A549 (cell line): ENCODE measurements around the gene LPIN2. TPM values are rescaled to one million over a fixed set of nuclear protein-coding genes. Genes with fewer than 3 reads are reported as not detected.
A peak's percentile ranks its signal among the peaks of the same experiment; 100 is the strongest.
"Not testable (repeated sequence)": the region's sequence is repeated elsewhere in the genome, so short reads cannot be mapped to it uniquely, and the experiment has no call there.

Experiments
- ATAC-seq, 2 experiments: fragments of 200-7000 bp in 1 of 2; fragments of >200 bp in 1 of 2; cut with Nextera tagmentation in 1 of 2; cut with Tn5 transposase in 1 of 2; 3 replicates each; pipeline versions ENCODE4 v1.8.0 to v1.9.1; 2018 to 2020; ENCODE audit warnings: mild to moderate bottlenecking in 1 of 2, moderate library complexity in 1 of 2
- CTCF ChIA-PET: fragments of 300-600 bp; sonication (Branson Sonifier 250); formaldehyde crosslinking; extraction: SDS; loops from one replicate; lab custom pipeline; 2021; ENCODE audit warnings: antibody characterized with exemption, inconsistent platforms; lab: Yijun Ruan, JAX
- POLR2A ChIA-PET: fragments of 350-600 bp; formaldehyde crosslinking; extraction: SDS; loops from one replicate; lab custom pipeline; 2021; ENCODE audit warnings: antibody characterized with exemption, inconsistent platforms; lab: Yijun Ruan, JAX
- DNase-seq, 2 experiments: peaks; one replicate each; pipeline versions ENCODE4 v3.0.0 to v3.0.0-alpha.2; 2011 to 2016; ENCODE audit warnings: low read depth in 1 of 2, low spot score in 1 of 2
- FAIRE-seq: peaks from 2 replicates; lab custom pipeline; 2011; peaks lifted over from hg19 to GRCh38; lab: Jason Lieb, UNC
- H3K27ac ChIP-seq, 2 experiments: fragments of >200 bp; sonication (Bioruptor Twin); formaldehyde crosslinking; 3 replicates each; pipeline ENCODE4 v1.5.1; 2016 to 2017
- H3K4me1 ChIP-seq: fragments of >200 bp; sonication (Bioruptor Twin); formaldehyde crosslinking; 3 replicates; pipeline ENCODE4 v1.6.1; 2016
- H3K4me2 ChIP-seq: fragments of >200 bp; sonication (Bioruptor Twin); formaldehyde crosslinking; 3 replicates; pipeline ENCODE4 v1.6.1; 2016
- H3K4me3 ChIP-seq: fragments of >200 bp; sonication (Bioruptor Twin); formaldehyde crosslinking; 3 replicates; pipeline ENCODE4 v1.5.1; 2016
- H3K9me3 ChIP-seq: fragments of >200 bp; sonication (Bioruptor Twin); formaldehyde crosslinking; 3 replicates; pipeline ENCODE4 v1.6.1; 2016
- ATOH8 ChIP-seq: fragments of 250-450 bp; sonication (Bioruptor Pico); IDR thresholded peaks from 2 replicates; pipeline ENCODE4 v1.5.0; 2020; ENCODE audit warnings: low read depth, mild to moderate bottlenecking, moderate library complexity
- CHD4 ChIP-seq: fragments of 200-600 bp; sonication (generic); IDR thresholded peaks from 2 replicates; pipeline ENCODE4 v1.6.1; 2016; ENCODE audit warnings: antibody characterized with exemption, mild to moderate bottlenecking, borderline replicate concordance
- EHF ChIP-seq: fragments of 250-450 bp; sonication (Bioruptor Pico); IDR thresholded peaks from 2 replicates; pipeline ENCODE4 v1.5.0; 2020; ENCODE audit warnings: mild to moderate bottlenecking
- EHMT2 ChIP-seq: fragments of 200-600 bp; sonication (generic); IDR thresholded peaks from 2 replicates; pipeline ENCODE4 v1.6.1; 2016; ENCODE audit warnings: antibody characterized with exemption, low read depth, mild to moderate bottlenecking, moderate library complexity
- ELK1 ChIP-seq: fragments of 150-350 bp; IDR thresholded peaks from 2 replicates; pipeline ENCODE4 v1.6.1; 2014; ENCODE audit warnings: low read depth, mild to moderate bottlenecking, low read length
- FOSL2 ChIP-seq, 2 experiments: fragments of 450-650 bp in 1 of 2; fragments of >200 bp in 1 of 2; sonication (Bioruptor Twin) in 1 of 2; formaldehyde crosslinking; IDR thresholded peaks; 2 replicates each; pipeline versions ENCODE4 v1.5.0 to v1.6.1; 2016 to 2020; ENCODE audit warnings: mild to moderate bottlenecking in 1 of 2, moderate library complexity in 1 of 2
- HDAC2 ChIP-seq: fragments of 200-600 bp; sonication (generic); IDR thresholded peaks from 2 replicates; pipeline ENCODE4 v1.6.1; 2016
- HES2 ChIP-seq: fragments of >200 bp; sonication (Bioruptor Twin); formaldehyde crosslinking; IDR thresholded peaks from 2 replicates; pipeline ENCODE4 v1.6.1; 2016
- HEYL ChIP-seq: fragments of 250-450 bp; sonication (Bioruptor Pico); IDR thresholded peaks from 2 replicates; pipeline ENCODE4 v1.8.0; 2021; ENCODE audit warnings: mild to moderate bottlenecking, moderate library complexity
- HMGXB4 ChIP-seq: fragments of 250-450 bp; sonication (Bioruptor Pico); IDR thresholded peaks from 2 replicates; pipeline ENCODE4 v1.5.0; 2021; ENCODE audit warnings: mild to moderate bottlenecking, moderate library complexity, borderline replicate concordance
- HOXB13 ChIP-seq: fragments of 250-450 bp; sonication (Bioruptor Pico); IDR thresholded peaks from 2 replicates; pipeline ENCODE4 v1.5.0; 2020; ENCODE audit warnings: low read depth, mild to moderate bottlenecking, moderate library complexity
- JUNB ChIP-seq: fragments of >200 bp; sonication (Bioruptor Twin); formaldehyde crosslinking; IDR thresholded peaks from 2 replicates; pipeline ENCODE4 v1.6.1; 2016
- MAZ ChIP-seq: fragments of 150-350 bp; IDR thresholded peaks from 2 replicates; pipeline ENCODE4 v1.6.1; 2014; ENCODE audit warnings: antibody characterized with exemption, low read depth, low read length, borderline replicate concordance
- MYC ChIP-seq: IDR thresholded peaks from 2 replicates; pipeline ENCODE4 v1.6.1; 2012; ENCODE audit warnings: mild to moderate bottlenecking, inconsistent platforms, low read length, improper control_type of control experiment, borderline replicate concordance
- NFE2L2 ChIP-seq: fragments of 150-350 bp; conservative IDR thresholded peaks from 2 replicates; pipeline ENCODE4 v1.6.1; 2014; ENCODE audit warnings: low read length
- RFX5 ChIP-seq: fragments of 450-650 bp; IDR thresholded peaks from 2 replicates; pipeline ENCODE4 v1.7.1; 2014; ENCODE audit warnings: antibody characterized with exemption, mild to moderate bottlenecking, moderate library complexity
- RNF2 ChIP-seq: fragments of 200-600 bp; sonication (generic); IDR thresholded peaks from 2 replicates; pipeline ENCODE4 v1.6.1; 2016; ENCODE audit warnings: low read depth, mild to moderate bottlenecking, antibody characterized with exemption, moderate library complexity, borderline replicate concordance
- TP53 ChIP-seq: fragments of 250-450 bp; sonication (Bioruptor Pico); IDR thresholded peaks from 2 replicates; pipeline ENCODE4 v1.5.0; 2021; ENCODE audit warnings: mild to moderate bottlenecking, moderate library complexity
- USF2 ChIP-seq: fragments of 450-650 bp; IDR thresholded peaks from 2 replicates; pipeline ENCODE4 v1.6.1; 2014; ENCODE audit warnings: antibody characterized with exemption
- ZC3H11A ChIP-seq: fragments of 450-650 bp; IDR thresholded peaks from 2 replicates; pipeline ENCODE4 v1.6.1; 2014; ENCODE audit warnings: antibody characterized with exemption, mild to moderate bottlenecking
- ZNF302 ChIP-seq: fragments of 250-450 bp; sonication (Bioruptor Pico); IDR thresholded peaks from 2 replicates; pipeline ENCODE4 v1.9.0; 2021; ENCODE audit warnings: inconsistent platforms, mild to moderate bottlenecking, moderate library complexity
- WGBS: methylation state at CpG from one replicate; pipeline ENCODE4 v1.1.6; 2017; ENCODE audit errors: missing lambda C conversion rate; 5-methylcytosine and 5-hydroxymethylcytosine counted together
- polyA plus RNA-seq, 4 experiments: library from polyadenylated mRNA; depleted of rRNA in 3 of 4; stranded (reverse); fragments of >200 nt; fragmentation: RNase III in 1 of 4; extraction: RNeasy Plus Mini Kit Qiagen cat#74134 plus additional on column Dnase treatment in 1 of 4; gene quantifications; 2 replicates in 3 of 4; 3 replicates in 1 of 4; pipeline ENCODE4 v1.2.3, GENCODE V29; 2011 to 2017

The LPIN2 gene
- polyA plus RNA-seq, 2 of the 4 experiments (the other 2 are of a cell fraction), result 12.9 to 23.7 TPM

- 88% methylated on average over 11 of the region's 11 CpGs for WGBS
- TF ChIP-seq JUNB, result no peak
- no peak for TF ChIP-seq FOSL2 (IDR thresholded peaks at IDR 0.05)
- no peak for TF ChIP-seq FOSL2 (CRISPR knock-in tag; IDR thresholded peaks at IDR 0.05)
- no peak for TF ChIP-seq EHMT2
- TF ChIP-seq MAZ, result no peak
- TF ChIP-seq ZNF302, result no peak
- no peak for TF ChIP-seq HEYL (CRISPR knock-in tag)
- no peak for TF ChIP-seq HDAC2
- TF ChIP-seq USF2, result no peak
- TF ChIP-seq RFX5, result no peak
- TF ChIP-seq, all 56 proteins: peak for 0
- DNase-seq, result no peak
- H3K4me3 ChIP-seq, result no peak overlapping the region
- ATAC-seq, result no peak
- POLR2A ChIA-PET, result no interaction called here
- no peaks in the 10 kb centered on the region for H3K9me3 ChIP-seq
- CTCF ChIA-PET, result no interaction called here
- no peak overlapping the region for H3K27ac ChIP-seq
- no peak for FAIRE-seq
- H3K4me1 ChIP-seq, result peaks cover 7% of the 10 kb centered on the region
- H3K4me2 ChIP-seq, result no peak overlapping the region
These were observed 14.5 kb upstream of the LPIN2 start for GRCh38 chr18:3027370-3027891.

GRCh38 chr18:3025544-3025943 is 12.6 kb upstream of the LPIN2 start:
- FAIRE-seq, result no peak
- ChIA-PET POLR2A (no interaction called here), CTCF (interaction anchor here (0.7 kb wide), 1 partner anchor 104 kb away, joined by 3 read pairs; no protein-coding TSS in a partner anchor)

GRCh38 chr18:3023603-3024002 is 10.7 kb upstream of the LPIN2 start:
- WGBS, result 90% methylated on average over 5 of the region's 5 CpGs
- CTCF ChIA-PET, result interaction anchor here (1.0 kb wide), 1 partner anchor 22 kb away, joined by 3 read pairs; no protein-coding TSS in a partner anchor
- H3K9me3 ChIP-seq, H3K4me1 ChIP-seq, POLR2A ChIA-PET, H3K27ac ChIP-seq, ATAC-seq, H3K4me2 ChIP-seq, FAIRE-seq, H3K4me3 ChIP-seq, DNase-seq: not testable (repeated sequence)

More at GRCh38 chr18:3025544-3025943, 12.6 kb upstream of the LPIN2 start:
- peaks cover 7% of the 10 kb centered on the region for H3K4me1 ChIP-seq
- DNase-seq (no peak), ATAC-seq (no peak)
- no peaks in the 10 kb centered on the region for H3K9me3 ChIP-seq
- 80% methylated on average over 2 of the region's 2 CpGs for WGBS
- H3K4me3 ChIP-seq, result no peak overlapping the region
- H3K4me2 ChIP-seq, result no peak overlapping the region
- TF ChIP-seq NFE2L2 (no peak), EHF (CRISPR knock-in tag) (no peak), EHMT2 (no peak), HES2 (no peak), MYC (no peak), RFX5 (no peak), JUNB (no peak), USF2 (no peak), ZNF302 (no peak)
- TF ChIP-seq, all 56 proteins: peak for 0
- H3K27ac ChIP-seq, result no peak overlapping the region

- H3K4me2 ChIP-seq, result no peak overlapping the region
- 74% methylated on average over 3 of the region's 3 CpGs for WGBS
- POLR2A ChIA-PET, result no interaction called here
- H3K27ac ChIP-seq, result peak overlapping the region in 1 of 2 experiments; percentile 12; a peak in 1 of 6 replicates
- ATAC-seq (no peak), FAIRE-seq (no peak), DNase-seq (no peak)
- CTCF ChIA-PET, result interaction anchor here (3.2 kb wide), 1 partner anchor 112 kb away, joined by 10 read pairs; no protein-coding TSS in a partner anchor
- H3K4me1 ChIP-seq, result peaks cover 21% of the 10 kb centered on the region
- H3K9me3 ChIP-seq, result no peaks in the 10 kb centered on the region
- H3K4me3 ChIP-seq, result no peak overlapping the region
- TF ChIP-seq RNF2 (no peak), HOXB13 (CRISPR knock-in tag) (no peak), ATOH8 (no peak), ZC3H11A (no peak), HMGXB4 (CRISPR knock-in tag) (no peak), MAZ (no peak), CHD4 (no peak), JUNB (no peak), ELK1 (no peak), TP53 (CRISPR knock-in tag) (no peak)
These were observed 3.8 kb upstream of the LPIN2 start for GRCh38 chr18:3016585-3017297.
